ENCODE results near the gene MYH11.
A peak's percentile ranks its signal among the peaks of the same experiment; 100 is the strongest.

The MYH11 gene

GRCh38 chr16:15778999-15779614, 77.7 kb downstream of the MYH11 start:
- no CpG with 5 or more reads among the region's 6 CpGs for WGBS (ENCODE audit: extremely low coverage, insufficient coverage, low lambda C conversion rate)
- no peak for DNase-seq
- H3K9ac ChIP-seq (ENCODE audit: low read length) = no peak overlapping the region

GRCh38 chr16:15778204-15778743, 78.6 kb downstream of the MYH11 start:
- H3K4ac ChIP-seq (ENCODE audit: low read depth, low read length) = no peak overlapping the region
- no peak overlapping the region for H2BK120ac ChIP-seq (ENCODE audit: low read depth, low read length)
- H4K8ac ChIP-seq (ENCODE audit: low read depth, low read length) = no peak overlapping the region
- no peak overlapping the region for H3K23ac ChIP-seq (ENCODE audit: low read length)
- H2AK5ac ChIP-seq (ENCODE audit: low read length) = no peak overlapping the region
- H3K4me1 ChIP-seq (ENCODE audit: control insufficient read depth, low read depth, low read length) = no peaks in the 10 kb centered on the region
- no peak overlapping the region for H4K5ac ChIP-seq (ENCODE audit: low read length)
- no peak overlapping the region for H3K56ac ChIP-seq (ENCODE audit: low read length)
- no peak for DNase-seq
- H3K79me1 ChIP-seq (ENCODE audit: low read length) = no peaks in the 10 kb centered on the region
- no CpG with 5 or more reads among the region's 8 CpGs for WGBS (ENCODE audit: extremely low coverage, insufficient coverage, low lambda C conversion rate)
- H3K27me3 ChIP-seq (ENCODE audit: insufficient read depth, low read length, poor library complexity) = no peaks in the 10 kb centered on the region
- H3K27ac ChIP-seq (ENCODE audit: low read depth, low read length) = no peak overlapping the region
- no peak overlapping the region for H3K9ac ChIP-seq (ENCODE audit: low read length)
- no peak overlapping the region for H3K18ac ChIP-seq (ENCODE audit: low read length)
- H2BK15ac ChIP-seq (replicated peaks; ENCODE audit: low read depth) = no peak overlapping the region
- H3K36me3 ChIP-seq (ENCODE audit: control insufficient read depth, insufficient read depth, low read length) = no peaks in the 10 kb centered on the region
- H3K4me3 ChIP-seq (ENCODE audit: low read length) = no peak overlapping the region
- H3K79me2 ChIP-seq (ENCODE audit: control insufficient read depth, insufficient read depth, low read length) = no peaks in the 10 kb centered on the region
- H3K4me2 ChIP-seq (ENCODE audit: low read length) = no peak overlapping the region
- no peak overlapping the region for H2BK5ac ChIP-seq (ENCODE audit: low read length)

More at GRCh38 chr16:15778999-15779614, 77.7 kb downstream of the MYH11 start:
- no peak overlapping the region for H2BK15ac ChIP-seq (replicated peaks; ENCODE audit: low read depth)
- H3K36me3 ChIP-seq (ENCODE audit: control insufficient read depth, insufficient read depth, low read length) = no peaks in the 10 kb centered on the region
- no peak overlapping the region for H2BK5ac ChIP-seq (ENCODE audit: low read length)
- no peak overlapping the region for H4K5ac ChIP-seq (ENCODE audit: low read length)
- no peak overlapping the region for H3K4ac ChIP-seq (ENCODE audit: low read depth, low read length)
- H3K79me2 ChIP-seq (ENCODE audit: control insufficient read depth, insufficient read depth, low read length) = no peaks in the 10 kb centered on the region
- H2BK120ac ChIP-seq (ENCODE audit: low read depth, low read length) = no peak overlapping the region
- H3K56ac ChIP-seq (ENCODE audit: low read length) = no peak overlapping the region
- H3K27ac ChIP-seq (ENCODE audit: low read depth, low read length) = no peak overlapping the region
- H4K8ac ChIP-seq (ENCODE audit: low read depth, low read length) = no peak overlapping the region
- no peak overlapping the region for H3K4me3 ChIP-seq (ENCODE audit: low read length)
- H2AK5ac ChIP-seq (ENCODE audit: low read length) = no peak overlapping the region
- H3K23ac ChIP-seq (ENCODE audit: low read length) = no peak overlapping the region
- no peaks in the 10 kb centered on the region for H3K27me3 ChIP-seq (ENCODE audit: insufficient read depth, low read length, poor library complexity)
- H3K4me1 ChIP-seq (ENCODE audit: control insufficient read depth, low read depth, low read length) = no peaks in the 10 kb centered on the region
- H3K4me2 ChIP-seq (ENCODE audit: low read length) = no peak overlapping the region
- no peak overlapping the region for H3K18ac ChIP-seq (ENCODE audit: low read length)
- no peaks in the 10 kb centered on the region for H3K79me1 ChIP-seq (ENCODE audit: low read length)

DNA sequence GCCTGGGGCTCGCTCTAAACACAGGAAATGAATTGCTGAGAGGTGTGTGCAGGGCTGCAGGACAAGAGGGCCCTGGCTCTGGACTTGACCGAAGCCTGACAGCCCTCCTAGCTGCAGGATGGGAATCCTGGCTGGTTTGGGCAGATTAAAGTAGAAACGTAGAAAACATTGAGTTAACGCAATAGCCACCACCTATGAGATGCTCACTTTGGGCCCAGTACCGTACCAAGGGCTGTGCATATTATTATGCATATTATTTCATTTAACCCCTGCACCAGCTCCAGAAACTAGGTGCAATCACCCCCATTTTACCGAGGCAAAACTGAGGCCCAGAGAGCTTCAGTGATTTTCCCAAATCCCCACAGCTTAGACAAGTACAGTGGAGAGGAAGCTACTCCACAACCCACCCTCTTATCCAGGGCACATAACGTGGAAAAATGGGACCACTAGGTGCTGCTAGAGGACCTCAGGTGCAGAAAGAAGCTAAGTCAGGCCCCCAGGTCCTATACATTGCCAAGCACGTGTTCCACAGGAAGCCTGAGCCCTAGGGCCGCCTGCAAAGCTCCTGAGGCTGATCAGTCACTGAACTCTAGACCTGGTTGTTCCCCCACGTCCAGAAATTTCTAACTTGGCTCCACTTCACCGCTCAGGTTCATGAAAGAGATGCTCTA, 79.2 kb downstream of the MYH11 start:
- peak; percentile 90 for DNase-seq
- no peak overlapping the region for H3K27ac ChIP-seq (ENCODE audit: low read depth, low read length)
- no peaks in the 10 kb centered on the region for H3K36me3 ChIP-seq (ENCODE audit: control insufficient read depth, insufficient read depth, low read length)
- H4K8ac ChIP-seq (ENCODE audit: low read depth, low read length) = no peak overlapping the region
- H3K4me1 ChIP-seq (ENCODE audit: control insufficient read depth, low read depth, low read length) = no peaks in the 10 kb centered on the region
- H2BK120ac ChIP-seq (ENCODE audit: low read depth, low read length) = no peak overlapping the region
- H3K4me3 ChIP-seq (ENCODE audit: low read length) = no peak overlapping the region
- H3K23ac ChIP-seq (ENCODE audit: low read length) = no peak overlapping the region
- no peak overlapping the region for H3K9ac ChIP-seq (ENCODE audit: low read length)
- no CpG with 5 or more reads among the region's 11 CpGs for WGBS (ENCODE audit: extremely low coverage, insufficient coverage, low lambda C conversion rate)
- H3K79me2 ChIP-seq (ENCODE audit: control insufficient read depth, insufficient read depth, low read length) = no peaks in the 10 kb centered on the region
- no peak overlapping the region for H3K4me2 ChIP-seq (ENCODE audit: low read length)
- H4K5ac ChIP-seq (ENCODE audit: low read length) = no peak overlapping the region
- no peaks in the 10 kb centered on the region for H3K27me3 ChIP-seq (ENCODE audit: insufficient read depth, low read length, poor library complexity)
- H3K18ac ChIP-seq (ENCODE audit: low read length) = no peak overlapping the region
- no peaks in the 10 kb centered on the region for H3K79me1 ChIP-seq (ENCODE audit: low read length)
- no peak overlapping the region for H3K56ac ChIP-seq (ENCODE audit: low read length)
- H3K4ac ChIP-seq (ENCODE audit: low read depth, low read length) = no peak overlapping the region
- no peak overlapping the region for H2AK5ac ChIP-seq (ENCODE audit: low read length)
- H2BK5ac ChIP-seq (ENCODE audit: low read length) = no peak overlapping the region
- H2BK15ac ChIP-seq (replicated peaks; ENCODE audit: low read depth) = no peak overlapping the region

GRCh38 chr16:15776572-15776971, 80.3 kb downstream of the MYH11 start:
- no peaks in the 10 kb centered on the region for H3K36me3 ChIP-seq (ENCODE audit: control insufficient read depth, insufficient read depth, low read length)
- H3K27me3 ChIP-seq (ENCODE audit: insufficient read depth, low read length, poor library complexity) = no peaks in the 10 kb centered on the region
- no peak for DNase-seq
- H2BK15ac ChIP-seq (replicated peaks; ENCODE audit: low read depth) = no peak overlapping the region
- H3K79me2 ChIP-seq (ENCODE audit: control insufficient read depth, insufficient read depth, low read length) = no peaks in the 10 kb centered on the region
- H3K4me2 ChIP-seq (ENCODE audit: low read length) = no peak overlapping the region
- no peak overlapping the region for H3K23ac ChIP-seq (ENCODE audit: low read length)
- H3K56ac ChIP-seq (ENCODE audit: low read length) = no peak overlapping the region
- no CpG with 5 or more reads among the region's 10 CpGs for WGBS (ENCODE audit: extremely low coverage, insufficient coverage, low lambda C conversion rate)
- no peak overlapping the region for H4K5ac ChIP-seq (ENCODE audit: low read length)
- no peak overlapping the region for H3K18ac ChIP-seq (ENCODE audit: low read length)
- no peaks in the 10 kb centered on the region for H3K4me1 ChIP-seq (ENCODE audit: control insufficient read depth, low read depth, low read length)
- H3K79me1 ChIP-seq (ENCODE audit: low read length) = no peaks in the 10 kb centered on the region
- no peak overlapping the region for H2BK120ac ChIP-seq (ENCODE audit: low read depth, low read length)
- no peak overlapping the region for H4K8ac ChIP-seq (ENCODE audit: low read depth, low read length)
- H2AK5ac ChIP-seq (ENCODE audit: low read length) = no peak overlapping the region
- no peak overlapping the region for H3K4ac ChIP-seq (ENCODE audit: low read depth, low read length)
- no peak overlapping the region for H2BK5ac ChIP-seq (ENCODE audit: low read length)
- no peak overlapping the region for H3K27ac ChIP-seq (ENCODE audit: low read depth, low read length)
- no peak overlapping the region for H3K9ac ChIP-seq (ENCODE audit: low read length)
- H3K4me3 ChIP-seq (ENCODE audit: low read length) = no peak overlapping the region

GRCh38 chr16:15775663-15776304, 81.0 kb downstream of the MYH11 start:
- no peak overlapping the region for H4K8ac ChIP-seq (ENCODE audit: low read depth, low read length)
- no peaks in the 10 kb centered on the region for H3K4me1 ChIP-seq (ENCODE audit: control insufficient read depth, low read depth, low read length)
- H3K56ac ChIP-seq (ENCODE audit: low read length) = no peak overlapping the region
- no peak overlapping the region for H3K18ac ChIP-seq (ENCODE audit: low read length)
- no peak overlapping the region for H3K23ac ChIP-seq (ENCODE audit: low read length)
- H2BK120ac ChIP-seq (ENCODE audit: low read depth, low read length) = no peak overlapping the region
- H3K27me3 ChIP-seq (ENCODE audit: insufficient read depth, low read length, poor library complexity) = no peaks in the 10 kb centered on the region
- H3K79me2 ChIP-seq (ENCODE audit: control insufficient read depth, insufficient read depth, low read length) = no peaks in the 10 kb centered on the region
- H4K5ac ChIP-seq (ENCODE audit: low read length) = no peak overlapping the region
- no peak overlapping the region for H3K4ac ChIP-seq (ENCODE audit: low read depth, low read length)
- H2AK5ac ChIP-seq (ENCODE audit: low read length) = no peak overlapping the region
- no peaks in the 10 kb centered on the region for H3K79me1 ChIP-seq (ENCODE audit: low read length)
- no peak overlapping the region for H3K9ac ChIP-seq (ENCODE audit: low read length)
- DNase-seq = no peak
- no peak overlapping the region for H3K4me3 ChIP-seq (ENCODE audit: low read length)
- no CpG with 5 or more reads among the region's 7 CpGs for WGBS (ENCODE audit: extremely low coverage, insufficient coverage, low lambda C conversion rate)
- no peak overlapping the region for H3K4me2 ChIP-seq (ENCODE audit: low read length)
- no peak overlapping the region for H3K27ac ChIP-seq (ENCODE audit: low read depth, low read length)
- no peaks in the 10 kb centered on the region for H3K36me3 ChIP-seq (ENCODE audit: control insufficient read depth, insufficient read depth, low read length)
- no peak overlapping the region for H2BK15ac ChIP-seq (replicated peaks; ENCODE audit: low read depth)
- no peak overlapping the region for H2BK5ac ChIP-seq (ENCODE audit: low read length)
